HG03469 (cell line): ENCODE data around the gene ZNF883.

Experiments
- ATAC-seq: cut with Tn5 transposase; IDR thresholded peaks from one replicate; pipeline ENCODE4 v1.9.1; 2021; ENCODE audit warnings: mild to moderate bottlenecking, moderate library complexity, moderate number of reproducible peaks; ENCODE audit not compliant: unreplicated experiment

ZNF883 gene

DNA sequence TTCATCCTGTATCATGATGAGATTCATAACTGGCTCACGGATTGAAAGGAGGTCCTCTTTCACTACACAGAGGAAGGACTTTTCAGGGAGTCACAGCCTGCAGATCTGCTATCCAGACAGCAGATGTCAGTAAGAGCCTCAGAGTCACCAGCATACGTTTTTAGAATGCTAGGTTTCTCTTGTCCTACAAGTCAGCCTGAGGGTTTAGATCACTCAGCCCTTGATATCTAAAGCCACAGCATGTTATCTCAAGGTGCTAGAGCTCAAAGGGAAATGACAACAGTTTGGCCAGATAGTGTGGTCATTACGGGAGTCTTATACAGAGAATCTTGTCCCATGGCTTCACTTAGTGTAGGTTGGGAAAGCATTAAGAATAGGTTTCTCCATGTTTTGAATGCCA lies 90.4 kb downstream of the ZNF883 start:
- ATAC-seq = no peak

DNA sequence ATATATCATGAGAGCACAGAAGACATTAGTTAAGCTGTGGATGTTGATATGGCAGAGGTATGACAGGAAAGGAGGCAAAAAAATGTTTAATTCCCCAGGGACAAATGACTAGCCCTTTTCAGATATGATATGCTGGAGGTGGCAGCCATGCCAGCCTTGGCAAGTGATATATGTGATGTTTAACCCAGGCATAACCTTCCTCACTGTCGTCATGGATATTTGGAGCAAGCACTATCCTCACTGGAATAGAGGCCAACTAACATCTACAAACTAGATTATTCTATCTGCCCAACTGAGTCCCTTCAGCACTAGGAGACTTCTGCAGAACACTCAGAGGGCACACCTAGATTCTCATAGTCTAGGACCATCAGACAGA lies 94.0 kb downstream of the ZNF883 start:
- ATAC-seq = no peak

DNA sequence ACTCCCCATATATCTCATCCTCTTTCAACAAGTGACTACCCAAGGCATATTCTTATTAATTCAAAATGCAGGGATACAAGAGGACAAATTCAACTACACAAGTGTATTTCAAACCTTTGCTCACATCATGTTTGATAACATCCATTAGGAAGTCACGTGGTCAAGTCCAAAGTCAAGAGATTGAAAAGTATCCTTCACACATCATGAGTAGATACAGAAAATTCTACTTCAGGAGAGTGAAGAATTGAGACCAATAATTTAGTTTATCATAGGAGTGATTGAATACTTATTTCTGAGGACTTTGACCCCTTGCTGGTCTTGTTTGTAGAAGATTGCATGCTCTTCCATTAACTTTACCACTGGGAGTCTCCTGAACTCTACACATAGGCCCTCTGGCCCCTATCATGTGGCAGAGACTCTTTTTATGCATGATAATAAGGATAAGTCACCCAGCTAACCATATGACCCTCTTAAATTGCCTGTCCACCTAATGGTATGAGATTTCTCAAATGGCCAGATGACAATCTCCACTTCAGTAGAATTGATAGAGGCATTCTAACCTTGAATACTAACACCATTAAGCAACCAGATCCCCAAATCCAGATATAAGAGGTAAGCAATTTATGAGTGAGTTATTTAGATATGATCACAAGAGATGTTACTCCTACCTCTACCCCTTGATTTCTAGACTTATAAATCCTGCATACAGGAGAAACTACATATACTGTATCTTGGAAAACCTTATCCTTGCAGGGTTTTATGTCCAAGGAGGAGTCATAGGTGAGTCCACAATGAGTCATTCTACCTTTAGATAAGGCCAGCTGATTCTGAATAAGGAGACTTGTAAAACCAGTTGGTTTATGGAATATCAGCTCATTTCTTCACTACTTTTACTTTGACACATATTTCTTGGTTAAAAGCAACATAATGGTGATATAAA lies 94.7 kb downstream of the ZNF883 start:
- ATAC-seq = no peak

DNA sequence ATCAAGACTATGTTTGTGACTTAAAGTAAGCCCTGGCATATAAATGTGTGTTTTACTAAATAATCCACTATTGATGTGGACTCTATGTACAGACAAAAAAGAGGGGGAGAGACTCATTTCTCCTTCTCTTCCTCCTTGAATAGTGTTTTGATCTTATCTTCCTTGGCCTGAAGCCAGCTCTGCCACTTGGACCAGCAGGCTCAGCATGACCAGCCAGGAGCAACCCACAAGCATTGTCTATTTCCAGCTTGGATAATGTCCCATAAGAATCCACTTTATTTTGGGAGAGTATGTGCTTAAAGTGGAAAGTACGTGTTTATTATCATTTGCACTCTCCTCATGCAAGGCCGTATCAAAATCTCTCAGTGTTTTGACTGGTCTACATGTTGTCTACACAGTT lies 97.5 kb downstream of the ZNF883 start:
- ATAC-seq = no peak

DNA sequence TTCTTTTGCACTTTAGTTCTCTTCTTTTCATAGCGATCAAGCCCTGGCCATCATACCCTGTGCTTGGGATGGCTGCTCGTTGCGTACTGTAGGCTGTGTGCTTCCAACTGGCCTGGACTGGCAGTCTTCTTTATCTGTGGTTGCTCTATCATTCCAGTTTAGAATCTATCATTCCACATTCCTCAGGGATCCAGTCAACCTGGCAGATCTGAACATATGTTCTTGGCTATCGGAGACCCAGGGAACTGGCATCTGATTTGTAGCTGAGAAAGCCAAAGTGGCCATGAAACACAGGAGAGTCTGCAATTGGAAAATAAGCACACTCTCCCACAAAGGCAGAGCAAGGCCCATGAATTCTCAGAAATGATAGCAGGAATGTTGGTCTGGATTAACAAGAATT lies 98.7 kb downstream of the ZNF883 start:
- no peak for ATAC-seq

DNA sequence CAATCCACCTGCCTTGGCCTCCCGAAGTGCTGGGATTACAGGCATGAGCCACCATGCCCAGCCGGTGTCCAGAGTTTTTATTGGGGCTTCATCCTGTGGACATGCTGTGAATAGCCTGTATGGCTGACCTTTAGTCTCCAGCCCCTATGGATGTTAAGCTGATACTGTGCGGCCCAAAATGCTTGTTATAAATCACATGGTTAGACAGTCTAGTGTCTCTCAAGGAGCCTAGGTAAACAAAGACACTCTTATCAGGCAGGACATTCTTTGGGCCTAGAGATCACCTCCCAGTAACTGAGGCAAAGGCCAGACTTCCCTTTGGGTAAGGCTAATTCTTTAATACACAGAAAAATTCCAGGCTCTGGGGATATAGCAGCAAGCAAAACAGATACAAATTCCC lies 99.4 kb downstream of the ZNF883 start:
- ATAC-seq = no peak

DNA sequence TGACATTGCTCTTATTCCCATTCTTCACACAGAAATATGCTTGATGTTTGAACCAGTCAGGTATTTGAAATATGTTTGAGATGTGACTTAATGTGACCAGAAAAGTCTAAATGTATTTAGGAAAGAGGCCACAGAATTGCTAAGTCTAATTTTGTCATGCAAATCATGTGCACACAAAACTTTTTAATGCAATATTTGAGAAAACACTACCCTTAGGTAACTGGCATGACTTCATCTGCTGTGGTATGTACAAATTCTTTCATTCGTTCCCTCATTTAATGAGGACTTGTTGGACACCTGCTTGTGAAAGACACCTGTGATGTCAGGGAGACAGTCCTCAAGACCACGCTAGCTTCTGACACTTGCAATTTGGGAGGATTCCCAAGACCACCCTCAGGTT lies 100.3 kb downstream of the ZNF883 start:
- ATAC-seq = no peak
